Kidney epithelial cell (primary cell): ENCODE results near the gene WIPF1. TPM values are rescaled to one million over a fixed set of nuclear protein-coding genes. Genes with fewer than 3 reads are reported as not detected.
A peak's percentile ranks its signal among the peaks of the same experiment; 100 is the strongest.

Experiments
- DNase-seq: peaks from one replicate; pipeline ENCODE4 v3.0.0-alpha.2; 2010; ENCODE audit warnings: low read depth
- H3K27me3 ChIP-seq: 2 replicates; pipeline ENCODE4 v1.6.0; 2011; ENCODE audit warnings: low read length; ENCODE audit not compliant: control insufficient read depth, insufficient read depth
- H3K36me3 ChIP-seq: 2 replicates; pipeline ENCODE4 v1.5.1; 2011; ENCODE audit warnings: low read length; ENCODE audit not compliant: control insufficient read depth, insufficient read depth
- H3K4me3 ChIP-seq: 2 replicates; pipeline ENCODE4 v1.5.1; 2011; ENCODE audit warnings: low read depth, mild to moderate bottlenecking, control low read depth, low read length
- CTCF ChIP-seq: IDR thresholded peaks from 2 replicates; pipeline ENCODE4 v1.5.1; 2011; ENCODE audit warnings: mild to moderate bottlenecking, moderate library complexity, low read length, control low read depth, inconsistent platforms; ENCODE audit not compliant: insufficient read depth, poor library complexity, severe bottlenecking
- total RNA-seq: library from RNA; depleted of rRNA; stranded (reverse); fragments of >200 nt; gene quantifications from 2 replicates; pipeline ENCODE4 v1.2.3, GENCODE V29; 2015

WIPF1 gene
- total RNA-seq, 1 donor from 2014 or later: 9.5 TPM

- TF ChIP-seq CTCF: no peak
Measured at GRCh38 chr2:174527959-174528358, 69.6 kb downstream of the WIPF1 start.

GRCh38 chr2:174527101-174527721, 70.4 kb downstream of the WIPF1 start:
- no peaks in the 10 kb centered on the region for H3K36me3 ChIP-seq
- TF ChIP-seq CTCF: no peak
- DNase-seq: no peak

More at GRCh38 chr2:174527959-174528358, 69.6 kb downstream of the WIPF1 start:
- H3K4me3 ChIP-seq: no peak overlapping the region
- no peaks in the 10 kb centered on the region for H3K27me3 ChIP-seq
- DNase-seq: no peak
- no peaks in the 10 kb centered on the region for H3K36me3 ChIP-seq

GRCh38 chr2:174524527-174524926, 73.1 kb downstream of the WIPF1 start:
- TF ChIP-seq CTCF: no peak
- H3K36me3 ChIP-seq: no peaks in the 10 kb centered on the region
- H3K4me3 ChIP-seq: no peak overlapping the region
- DNase-seq: no peak
- H3K27me3 ChIP-seq: no peaks in the 10 kb centered on the region

More at GRCh38 chr2:174527101-174527721, 70.4 kb downstream of the WIPF1 start:
- Histone ChIP-seq H3K4me3 (no peak overlapping the region), H3K27me3 (no peaks in the 10 kb centered on the region)

GRCh38 chr2:174522553-174522952, 75.1 kb downstream of the WIPF1 start:
- Histone ChIP-seq H3K27me3 (no peaks in the 10 kb centered on the region), H3K4me3 (no peak overlapping the region), H3K36me3 (no peaks in the 10 kb centered on the region)
- TF ChIP-seq CTCF: peak; percentile 20
- no peak for DNase-seq

- Histone ChIP-seq H3K36me3 (no peaks in the 10 kb centered on the region), H3K4me3 (no peak overlapping the region), H3K27me3 (no peaks in the 10 kb centered on the region)
- TF ChIP-seq CTCF: no peak
- no peak for DNase-seq
Measured at GRCh38 chr2:174518395-174518794, 79.2 kb downstream of the WIPF1 start.
